ENCODE results near the gene SOX9.
A peak's percentile ranks its signal among the peaks of the same experiment; 100 is the strongest.

The SOX9 gene

DNA sequence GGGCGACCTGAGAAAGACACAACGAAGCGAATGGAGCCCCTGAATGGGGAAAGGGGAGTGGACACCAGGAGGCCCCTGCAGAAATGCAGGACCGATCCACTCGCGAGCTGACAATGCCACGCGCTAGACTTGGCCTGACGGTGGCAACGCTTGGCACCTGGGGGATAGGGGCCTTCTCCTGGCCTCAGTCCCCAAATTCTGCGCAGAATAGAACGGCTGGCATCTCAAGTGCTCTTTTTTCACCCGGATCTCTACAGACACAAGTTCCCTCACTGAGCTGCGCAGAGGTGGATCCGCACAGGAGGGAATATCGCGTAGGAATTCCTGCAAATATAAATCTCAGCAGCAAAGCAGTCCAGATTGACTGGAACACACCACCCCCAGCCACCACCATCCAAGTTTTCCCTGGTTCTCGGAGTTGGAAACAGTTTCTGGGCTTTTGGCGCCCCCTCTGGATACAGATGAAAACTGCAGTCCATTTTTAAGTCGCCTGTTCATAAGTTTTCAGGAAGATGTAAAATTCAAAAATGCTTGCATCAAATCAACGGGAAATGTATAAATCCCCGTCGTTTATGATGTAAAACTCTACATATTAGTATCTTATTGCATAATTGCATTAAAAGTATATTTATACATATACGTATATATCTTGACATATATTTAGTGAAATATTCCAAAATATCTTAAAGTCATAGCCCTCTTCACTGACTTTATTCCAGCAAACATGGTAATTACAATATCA, 2.3 kb upstream of the SOX9 start:
- TF ChIP-seq, protein P1, sequence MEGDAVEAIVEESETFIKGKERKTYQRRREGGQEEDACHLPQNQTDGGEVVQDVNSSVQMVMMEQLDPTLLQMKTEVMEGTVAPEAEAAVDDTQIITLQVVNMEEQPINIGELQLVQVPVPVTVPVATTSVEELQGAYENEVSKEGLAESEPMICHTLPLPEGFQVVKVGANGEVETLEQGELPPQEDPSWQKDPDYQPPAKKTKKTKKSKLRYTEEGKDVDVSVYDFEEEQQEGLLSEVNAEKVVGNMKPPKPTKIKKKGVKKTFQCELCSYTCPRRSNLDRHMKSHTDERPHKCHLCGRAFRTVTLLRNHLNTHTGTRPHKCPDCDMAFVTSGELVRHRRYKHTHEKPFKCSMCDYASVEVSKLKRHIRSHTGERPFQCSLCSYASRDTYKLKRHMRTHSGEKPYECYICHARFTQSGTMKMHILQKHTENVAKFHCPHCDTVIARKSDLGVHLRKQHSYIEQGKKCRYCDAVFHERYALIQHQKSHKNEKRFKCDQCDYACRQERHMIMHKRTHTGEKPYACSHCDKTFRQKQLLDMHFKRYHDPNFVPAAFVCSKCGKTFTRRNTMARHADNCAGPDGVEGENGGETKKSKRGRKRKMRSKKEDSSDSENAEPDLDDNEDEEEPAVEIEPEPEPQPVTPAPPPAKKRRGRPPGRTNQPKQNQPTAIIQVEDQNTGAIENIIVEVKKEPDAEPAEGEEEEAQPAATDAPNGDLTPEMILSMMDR (IDR thresholded peaks at IDR 0.05; ENCODE audit: low read depth, low read length): peak; percentile 73
- H3K4me3 ChIP-seq (ENCODE audit: low read depth, low read length): peak overlapping the region; percentile 57

- TF ChIP-seq, protein P1 (IDR thresholded peaks at IDR 0.05; ENCODE audit: low read depth, low read length): no peak
- peak overlapping the region; percentile 92; the same call in 1 of the 2 replicates for H3K4me3 ChIP-seq (ENCODE audit: low read depth, low read length)
Observed at GRCh38 chr17:72119077-72119872, 1.5 kb upstream of the SOX9 start.

DNA sequence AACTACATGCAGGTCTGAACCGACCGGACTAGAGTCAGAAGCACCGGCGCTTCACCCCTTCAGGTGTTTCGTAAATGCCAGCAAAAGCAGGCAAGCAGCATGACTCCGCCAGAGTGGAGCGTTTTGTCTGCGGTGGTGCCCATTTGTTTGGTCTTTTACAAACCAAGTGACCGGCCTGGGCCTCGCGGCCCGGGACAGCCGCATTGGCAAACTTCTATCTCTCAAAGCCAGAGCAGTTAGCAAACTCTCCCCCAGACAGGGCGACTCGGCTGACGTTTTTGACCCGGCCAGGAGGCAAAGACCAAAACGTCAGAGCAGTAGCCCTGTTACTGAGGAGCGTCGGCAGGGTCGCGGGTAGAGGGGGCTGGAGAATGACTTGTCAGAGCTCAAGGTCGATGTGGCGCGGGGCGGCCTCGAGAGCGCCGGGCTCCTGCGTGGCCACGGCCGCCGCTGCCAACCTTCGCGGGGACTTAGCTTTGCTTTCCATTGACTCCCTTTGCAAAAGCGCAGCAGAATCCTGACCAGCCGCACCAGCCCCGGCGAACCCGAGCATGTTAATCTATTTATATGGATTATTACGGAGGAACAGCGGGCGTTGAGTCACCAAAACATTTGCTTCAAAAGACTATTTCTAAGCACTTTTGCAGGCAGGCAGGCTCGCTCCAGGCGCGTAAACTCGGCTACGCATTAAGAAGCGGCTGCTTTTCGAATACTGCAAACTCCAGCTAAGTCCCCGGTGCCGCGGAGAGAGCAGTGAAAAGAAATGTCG, 763 bp upstream of the SOX9 start:
- TF ChIP-seq, protein P1 (IDR thresholded peaks at IDR 0.05; ENCODE audit: low read depth, low read length): no peak
- H3K4me3 ChIP-seq (ENCODE audit: low read depth, low read length): peak overlapping the region; percentile 92

DNA sequence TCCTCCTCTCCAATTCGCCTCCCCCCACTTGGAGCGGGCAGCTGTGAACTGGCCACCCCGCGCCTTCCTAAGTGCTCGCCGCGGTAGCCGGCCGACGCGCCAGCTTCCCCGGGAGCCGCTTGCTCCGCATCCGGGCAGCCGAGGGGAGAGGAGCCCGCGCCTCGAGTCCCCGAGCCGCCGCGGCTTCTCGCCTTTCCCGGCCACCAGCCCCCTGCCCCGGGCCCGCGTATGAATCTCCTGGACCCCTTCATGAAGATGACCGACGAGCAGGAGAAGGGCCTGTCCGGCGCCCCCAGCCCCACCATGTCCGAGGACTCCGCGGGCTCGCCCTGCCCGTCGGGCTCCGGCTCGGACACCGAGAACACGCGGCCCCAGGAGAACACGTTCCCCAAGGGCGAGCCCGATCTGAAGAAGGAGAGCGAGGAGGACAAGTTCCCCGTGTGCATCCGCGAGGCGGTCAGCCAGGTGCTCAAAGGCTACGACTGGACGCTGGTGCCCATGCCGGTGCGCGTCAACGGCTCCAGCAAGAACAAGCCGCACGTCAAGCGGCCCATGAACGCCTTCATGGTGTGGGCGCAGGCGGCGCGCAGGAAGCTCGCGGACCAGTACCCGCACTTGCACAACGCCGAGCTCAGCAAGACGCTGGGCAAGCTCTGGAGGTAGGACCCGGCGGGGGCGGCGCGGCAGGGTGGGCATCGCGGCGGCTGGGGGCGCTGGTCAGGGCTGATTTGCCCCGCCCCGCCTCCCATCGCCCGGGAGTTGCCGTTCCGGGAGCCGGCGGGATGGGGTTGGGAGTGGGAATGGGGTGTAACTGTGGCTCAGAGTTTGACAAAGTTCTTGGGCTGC, 567 bp downstream of the SOX9 start:
- TF ChIP-seq, protein P1 (IDR thresholded peaks at IDR 0.05; ENCODE audit: low read depth, low read length): no peak
- peak overlapping the region; percentile 92 for H3K4me3 ChIP-seq (ENCODE audit: low read depth, low read length)

DNA sequence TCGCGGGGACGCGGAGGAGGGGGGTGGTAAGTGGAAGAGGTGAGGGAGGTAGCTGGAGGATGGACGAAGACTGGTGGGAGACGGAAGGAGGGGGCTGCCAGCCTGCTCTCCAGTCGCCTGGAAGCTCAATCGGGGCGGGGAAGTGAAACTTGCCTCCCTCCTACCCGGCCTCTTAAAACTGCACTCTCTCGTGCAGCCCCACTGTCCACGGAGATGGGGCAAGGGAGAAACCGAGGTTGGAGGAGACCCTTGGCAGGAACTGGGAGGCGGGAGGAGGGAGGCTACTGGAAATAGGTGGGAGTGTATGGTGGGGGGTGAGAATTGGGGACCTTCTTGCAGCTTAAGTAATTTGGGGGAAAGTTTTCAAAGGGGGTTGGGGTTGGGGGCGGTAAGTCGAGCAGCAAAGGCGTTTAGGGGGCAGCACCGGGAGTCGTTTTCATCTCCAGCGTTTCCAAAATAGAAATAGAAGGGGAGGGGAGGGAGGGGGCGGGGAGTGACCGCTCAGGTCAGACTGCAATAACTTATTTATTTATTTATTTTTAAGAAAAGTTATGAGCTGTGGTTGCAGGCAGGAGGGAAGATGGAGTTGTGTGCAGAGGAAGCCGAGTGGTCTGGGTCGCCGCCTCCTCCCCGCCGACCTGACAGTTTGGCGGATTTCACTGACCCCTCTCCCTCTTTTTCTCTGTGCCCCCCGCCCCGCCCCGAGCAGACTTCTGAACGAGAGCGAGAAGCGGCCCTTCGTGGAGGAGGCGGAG, 1.4 kb downstream of the SOX9 start:
- TF ChIP-seq, protein P1 (IDR thresholded peaks at IDR 0.05; ENCODE audit: low read depth, low read length): no peak
- H3K4me3 ChIP-seq (ENCODE audit: low read depth, low read length): peak overlapping the region; percentile 92
